OCI-LY7 (cell line): ENCODE data around the gene PAPSS1. TPM values are rescaled to one million over a fixed set of nuclear protein-coding genes. Genes with fewer than 3 reads are reported as not detected.

Source experiments
- BruUV-seq: library from RNA; stranded (reverse); fragments of 400-500 nt; replicated peaks from 2 replicates; lab custom pipeline; 2021; lab: Mats Ljungman, UMichigan
- CTCF ChIA-PET: fragments of 300-600 bp; sonication (Branson Sonifier 250); formaldehyde crosslinking; loops from one replicate; lab custom pipeline; 2022; ENCODE audit warnings: antibody characterized with exemption; ENCODE audit not compliant: unreplicated experiment; lab: Charles Lee
- POLR2A ChIA-PET: fragments of 300-600 bp; sonication (Branson Sonifier 250); formaldehyde crosslinking; loops from one replicate; lab custom pipeline; 2022; ENCODE audit warnings: antibody characterized with exemption; lab: Charles Lee
- DNase-seq: peaks from one replicate; pipeline ENCODE4 v3.0.0-alpha.2; 2015; ENCODE audit warnings: low spot score
- H2AFZ ChIP-seq: fragments of 200-600 bp; sonication (generic), shearing (Covaris generic); 2 replicates; pipeline ENCODE4 v1.6.1; 2014; ENCODE audit warnings: mild to moderate bottlenecking, antibody characterized with exemption, low read length, moderate library complexity
- H3K27ac ChIP-seq: fragments of 200-600 bp; sonication (generic); 2 replicates; pipeline ENCODE4 v1.5.1; 2014; ENCODE audit warnings: mixed run types, low read depth, mild to moderate bottlenecking, moderate library complexity, low read length, inconsistent platforms; ENCODE audit not compliant: poor library complexity, severe bottlenecking
- H3K36me3 ChIP-seq: fragments of 200-600 bp; sonication (generic); 2 replicates; pipeline ENCODE4 v1.6.1; 2014; ENCODE audit warnings: mild to moderate bottlenecking, antibody characterized with exemption, low read length, moderate library complexity, mixed read lengths; ENCODE audit not compliant: insufficient read depth
- H3K4me1 ChIP-seq: fragments of 200-600 bp; sonication (generic); 2 replicates; pipeline ENCODE4 v1.5.1; 2014; ENCODE audit warnings: mild to moderate bottlenecking, low read length; ENCODE audit not compliant: insufficient read depth, poor library complexity, severe bottlenecking
- H3K4me2 ChIP-seq: fragments of 200-600 bp; sonication (generic); 2 replicates; pipeline ENCODE4 v1.6.1; 2014; ENCODE audit warnings: mild to moderate bottlenecking, low read length
- H3K4me3 ChIP-seq: fragments of 200-600 bp; sonication (generic); 2 replicates; pipeline ENCODE4 v1.5.1; 2014; ENCODE audit warnings: mild to moderate bottlenecking, low read depth, low read length; ENCODE audit not compliant: poor library complexity, severe bottlenecking
- H3K79me2 ChIP-seq: fragments of 200-600 bp; sonication (generic); 2 replicates; pipeline ENCODE4 v1.6.1; 2016; ENCODE audit warnings: low read depth, mild to moderate bottlenecking, low read length, moderate library complexity, mixed read lengths; ENCODE audit not compliant: insufficient read depth
- H3K9me2 ChIP-seq: fragments of 200-600 bp; sonication (generic); 2 replicates; pipeline ENCODE4 v1.6.1; 2016; ENCODE audit warnings: mild to moderate bottlenecking, low read length, mixed read lengths; ENCODE audit not compliant: insufficient read depth
- H3K9me3 ChIP-seq: fragments of 200-600 bp; sonication (generic); 2 replicates; pipeline ENCODE4 v1.6.1; 2014; ENCODE audit warnings: mild to moderate bottlenecking, mixed run types, low read length, mixed read lengths
- H4K20me1 ChIP-seq: fragments of 200-600 bp; sonication (generic); 2 replicates; pipeline ENCODE4 v1.6.1; 2014; ENCODE audit warnings: mild to moderate bottlenecking, antibody characterized with exemption, low read length, moderate library complexity, mixed read lengths; ENCODE audit not compliant: insufficient read depth
- EZH2phosphoT487 ChIP-seq: fragments of 200-600 bp; sonication (generic); IDR thresholded peaks from 2 replicates; pipeline ENCODE4 v1.6.1; 2018; ENCODE audit warnings: low read depth, borderline replicate concordance, mild to moderate bottlenecking, mixed run types, antibody characterized with exemption, low read length, moderate library complexity, mixed read lengths
- intact Hi-C: fragments of 100-400 bp; cut with micrococcal nuclease; formaldehyde crosslinking; loops from one replicate; pipeline ENCODE4 v1.10.0; 2022; ENCODE audit not compliant: unreplicated experiment
- total RNA-seq, 2 experiments: library from RNA; depleted of rRNA in 1 of 2; stranded (reverse); fragments of >200 nt in 1 of 2; shearing (Covaris generic) in 1 of 2; gene quantifications; 2 replicates each; pipeline ENCODE4 v1.2.3, GENCODE V29; 2014 to 2022
- TF ChIP-seq, protein P1 (sequence below): fragments of 200-600 bp; sonication (generic); conservative IDR thresholded peaks from 2 replicates; pipeline ENCODE4 v1.5.1; 2014; ENCODE audit warnings: mild to moderate bottlenecking, antibody characterized with exemption, low read length, moderate library complexity, mixed read lengths

Gene PAPSS1
- total RNA-seq, 2 experiments from 2014 or later, result 62.0 to 118 TPM

DNA sequence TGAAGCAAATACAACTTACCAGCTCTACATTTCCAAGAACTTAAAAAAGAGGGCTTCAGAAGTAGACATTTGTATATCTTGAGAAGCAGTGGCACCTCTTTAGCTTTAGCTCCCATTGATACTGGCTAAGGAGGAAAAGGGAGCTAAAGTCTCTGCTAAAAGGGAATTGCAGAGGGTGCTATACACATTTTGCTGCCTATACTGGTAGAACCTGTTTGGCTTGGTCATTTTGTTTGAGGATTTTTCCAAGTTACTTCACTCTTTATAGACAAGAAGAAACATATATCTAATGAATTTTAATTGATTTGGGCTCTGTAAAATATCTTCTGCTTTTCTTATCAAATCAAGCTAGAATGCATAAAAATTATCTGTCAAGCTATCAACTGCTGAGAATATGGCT is 11.8 kb downstream of the PAPSS1 start:
- ChIA-PET CTCF (interaction anchor here (0.6 kb wide), 1 partner anchor 38 kb away, joined by 3 read pairs; no protein-coding TSS in a partner anchor), POLR2A (interaction anchor here (1.5 to 4.3 kb wide), 4 partner anchors 8 to 12 kb away, joined by 4 to 26 read pairs (median 6); partner anchors contain the start of gene PAPSS1)
- TF ChIP-seq EZH2phosphoT487, result no peak
- TF ChIP-seq, protein P1, sequence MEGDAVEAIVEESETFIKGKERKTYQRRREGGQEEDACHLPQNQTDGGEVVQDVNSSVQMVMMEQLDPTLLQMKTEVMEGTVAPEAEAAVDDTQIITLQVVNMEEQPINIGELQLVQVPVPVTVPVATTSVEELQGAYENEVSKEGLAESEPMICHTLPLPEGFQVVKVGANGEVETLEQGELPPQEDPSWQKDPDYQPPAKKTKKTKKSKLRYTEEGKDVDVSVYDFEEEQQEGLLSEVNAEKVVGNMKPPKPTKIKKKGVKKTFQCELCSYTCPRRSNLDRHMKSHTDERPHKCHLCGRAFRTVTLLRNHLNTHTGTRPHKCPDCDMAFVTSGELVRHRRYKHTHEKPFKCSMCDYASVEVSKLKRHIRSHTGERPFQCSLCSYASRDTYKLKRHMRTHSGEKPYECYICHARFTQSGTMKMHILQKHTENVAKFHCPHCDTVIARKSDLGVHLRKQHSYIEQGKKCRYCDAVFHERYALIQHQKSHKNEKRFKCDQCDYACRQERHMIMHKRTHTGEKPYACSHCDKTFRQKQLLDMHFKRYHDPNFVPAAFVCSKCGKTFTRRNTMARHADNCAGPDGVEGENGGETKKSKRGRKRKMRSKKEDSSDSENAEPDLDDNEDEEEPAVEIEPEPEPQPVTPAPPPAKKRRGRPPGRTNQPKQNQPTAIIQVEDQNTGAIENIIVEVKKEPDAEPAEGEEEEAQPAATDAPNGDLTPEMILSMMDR, result no peak
- BruUV-seq, result no TSS peak
- Histone ChIP-seq H3K9me2 (no peaks in the 10 kb centered on the region), H2AFZ (no peak overlapping the region), H3K9me3 (peaks cover 49% of the 10 kb centered on the region), H3K79me2 (peaks cover 80% of the 10 kb centered on the region), H3K4me3 (no peak overlapping the region), H4K20me1 (no peaks in the 10 kb centered on the region), H3K4me2 (no peak overlapping the region), H3K4me1 (no peaks in the 10 kb centered on the region), H3K27ac (no peak overlapping the region), H3K36me3 (peaks cover 87% of the 10 kb centered on the region)
- intact Hi-C loops, result no loop called here
- DNase-seq, result no peak

- no peaks in the 10 kb centered on the region for H3K9me2 ChIP-seq
- no peak overlapping the region for H3K27ac ChIP-seq
- DNase-seq, result no peak
- H4K20me1 ChIP-seq, result no peaks in the 10 kb centered on the region
- no peaks in the 10 kb centered on the region for H3K4me1 ChIP-seq
- ChIA-PET POLR2A (interaction anchor here (1.4 to 2.3 kb wide), 2 partner anchors 8 to 11 kb away, joined by 4 to 18 read pairs; no protein-coding TSS in a partner anchor), CTCF (no interaction called here)
- peaks cover 49% of the 10 kb centered on the region for H3K9me3 ChIP-seq
- intact Hi-C loops, result no loop called here
- H3K4me3 ChIP-seq, result no peak overlapping the region
- BruUV-seq, result no TSS peak
- H2AFZ ChIP-seq, result no peak overlapping the region
- no peak overlapping the region for H3K4me2 ChIP-seq
- TF ChIP-seq, protein P1, result no peak
- TF ChIP-seq EZH2phosphoT487, result no peak
- H3K36me3 ChIP-seq, result peaks cover 83% of the 10 kb centered on the region
- H3K79me2 ChIP-seq, result peaks cover 79% of the 10 kb centered on the region
Measured at GRCh38 chr4:107705742-107706556, 14.1 kb downstream of the PAPSS1 start.

DNA sequence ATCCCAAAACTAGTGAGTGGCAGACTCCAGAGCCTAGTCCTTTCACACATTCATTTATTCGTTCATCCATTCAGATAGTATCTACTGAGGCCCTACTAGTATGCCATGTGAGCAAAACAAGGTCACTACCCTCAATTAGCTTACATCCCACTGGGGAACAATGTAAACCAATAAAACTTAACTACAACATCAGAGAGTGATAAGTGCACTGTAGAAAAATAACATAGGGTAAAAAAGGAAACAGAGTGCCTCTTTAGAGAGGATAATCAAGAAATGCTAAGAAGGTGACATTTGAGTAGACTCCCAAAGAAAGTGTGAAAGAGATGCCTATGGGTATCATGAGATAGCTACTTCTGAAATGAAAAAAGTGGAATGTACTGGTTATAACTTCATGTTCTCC is 18.5 kb downstream of the PAPSS1 start:
- Histone ChIP-seq H3K4me2 (no peak overlapping the region), H3K36me3 (peaks cover 86% of the 10 kb centered on the region), H3K9me2 (no peaks in the 10 kb centered on the region), H3K4me3 (no peak overlapping the region), H2AFZ (no peak overlapping the region), H3K79me2 (peaks cover 47% of the 10 kb centered on the region), H3K4me1 (no peaks in the 10 kb centered on the region), H3K27ac (no peak overlapping the region), H4K20me1 (no peaks in the 10 kb centered on the region), H3K9me3 (peaks cover 40% of the 10 kb centered on the region)
- no TSS peak for BruUV-seq
- ChIA-PET POLR2A (interaction anchor here (0.6 to 2.7 kb wide), 5 partner anchors 14 to 406 kb away, joined by 3 to 13 read pairs (median 4); partner anchors contain the start of gene PAPSS1), CTCF (no interaction called here)
- TF ChIP-seq, protein P1, result no peak
- no peak for TF ChIP-seq EZH2phosphoT487
- DNase-seq, result no peak
- intact Hi-C loops, result no loop called here
